GM23338 (cell line): ENCODE results near the gene SGPP1. TPM values are rescaled to one million over a fixed set of nuclear protein-coding genes. Genes with fewer than 3 reads are reported as not detected.
A peak's percentile ranks its signal among the peaks of the same experiment; 100 is the strongest.

Experiments used
- ATAC-seq: fragments of 200-7000 bp; cut with Tn5 transposase; 3 replicates; pipeline ENCODE4 v1.9.1; 2020
- DNase-seq: peaks from one replicate; pipeline ENCODE4 v3.0.0-alpha.2; 2015; ENCODE audit warnings: low spot score
- H2AFZ ChIP-seq: fragments of 200-600 bp; sonication (generic); 2 replicates; pipeline ENCODE4 v1.8.0; 2016; ENCODE audit warnings: antibody characterized with exemption, mild to moderate bottlenecking, moderate library complexity
- H3F3A ChIP-seq: fragments of 200-600 bp; sonication (generic); replicated peaks from 2 replicates; pipeline ENCODE4 v1.8.0; 2017; ENCODE audit warnings: antibody characterized with exemption, mixed run types, low read depth
- H3K27ac ChIP-seq: fragments of 200-600 bp; sonication (generic); 2 replicates; pipeline ENCODE4 v1.6.1; 2016; ENCODE audit warnings: low read depth
- H3K27me3 ChIP-seq: fragments of 200-600 bp; sonication (generic); 2 replicates; pipeline ENCODE4 v1.8.0; 2016; ENCODE audit warnings: mild to moderate bottlenecking, mixed run types, moderate library complexity; ENCODE audit not compliant: insufficient read depth
- H3K36me3 ChIP-seq: fragments of 200-600 bp; sonication (generic); 2 replicates; pipeline ENCODE4 v1.8.0; 2016; ENCODE audit warnings: mild to moderate bottlenecking; ENCODE audit not compliant: insufficient read depth
- H3K4me1 ChIP-seq: fragments of 200-600 bp; sonication (generic); 2 replicates; pipeline ENCODE4 v1.8.0; 2016; ENCODE audit warnings: mild to moderate bottlenecking, moderate library complexity; ENCODE audit not compliant: insufficient read depth
- H3K4me2 ChIP-seq: fragments of 200-600 bp; sonication (generic); 2 replicates; pipeline ENCODE4 v1.7.1; 2017; ENCODE audit warnings: mixed run types
- H3K4me3 ChIP-seq: fragments of 200-600 bp; sonication (generic); 2 replicates; pipeline ENCODE4 v1.6.1; 2016; ENCODE audit warnings: mixed run types
- H3K79me2 ChIP-seq: fragments of 200-600 bp; sonication (generic); replicated peaks from 2 replicates; pipeline ENCODE4 v1.8.0; 2017; ENCODE audit warnings: mild to moderate bottlenecking; ENCODE audit not compliant: insufficient read depth
- H3K9me2 ChIP-seq: fragments of 200-600 bp; sonication (generic); 2 replicates; pipeline ENCODE4 v1.8.0; 2017; ENCODE audit not compliant: insufficient read depth
- H4K20me1 ChIP-seq: fragments of 200-600 bp; sonication (generic); replicated peaks from 2 replicates; pipeline ENCODE4 v1.8.0; 2017; ENCODE audit warnings: mild to moderate bottlenecking; ENCODE audit not compliant: insufficient read depth
- H3K27ac Mint-ChIP-seq: 2 replicates; pipeline ENCODE4 v1.8.0; 2020; ENCODE audit warnings: inconsistent platforms, mild to moderate bottlenecking, moderate library complexity, mixed read lengths
- H3K27me3 Mint-ChIP-seq: 3 replicates; pipeline ENCODE4 v1.8.0; 2022; ENCODE audit warnings: low read depth, mild to moderate bottlenecking, moderate library complexity, mixed read lengths, inconsistent platforms; ENCODE audit not compliant: insufficient read depth, poor library complexity
- H3K36me3 Mint-ChIP-seq: 3 replicates; pipeline ENCODE4 v1.8.0; 2021; ENCODE audit warnings: low read depth, mild to moderate bottlenecking, inconsistent platforms, moderate library complexity, mixed read lengths
- H3K4me1 Mint-ChIP-seq: 3 replicates; pipeline ENCODE4 v1.8.0; 2020; ENCODE audit warnings: mild to moderate bottlenecking, inconsistent platforms, mixed read lengths
- H3K4me3 Mint-ChIP-seq: 3 replicates; pipeline ENCODE4 v1.8.0; 2021; ENCODE audit warnings: moderate library complexity, mild to moderate bottlenecking, inconsistent platforms, mixed read lengths
- H3K9me3 Mint-ChIP-seq: 3 replicates; pipeline ENCODE4 v1.8.0; 2020; ENCODE audit warnings: moderate library complexity, mild to moderate bottlenecking, inconsistent platforms, mixed read lengths
- CREB1 ChIP-seq: fragments of 250-450 bp; sonication (Bioruptor Pico); IDR thresholded peaks from 2 replicates; pipeline ENCODE4 v1.5.0; 2020; ENCODE audit warnings: low read depth, mild to moderate bottlenecking, moderate library complexity
- EZH2 ChIP-seq: fragments of 200-600 bp; sonication (generic); IDR thresholded peaks from one replicate; pipeline ENCODE4 v1.8.0; 2017; ENCODE audit warnings: antibody characterized with exemption, mild to moderate bottlenecking, low read depth; ENCODE audit not compliant: unreplicated experiment
- EZH2phosphoT487 ChIP-seq: fragments of 200-600 bp; sonication (generic); IDR thresholded peaks from one replicate; pipeline ENCODE4 v1.8.1; 2018; ENCODE audit warnings: antibody characterized with exemption; ENCODE audit not compliant: unreplicated experiment
- NANOG ChIP-seq: IDR thresholded peaks from 2 replicates; pipeline ENCODE4 v1.6.1; 2016; ENCODE audit warnings: antibody characterized with exemption, borderline replicate concordance
- POLR2AphosphoS5 ChIP-seq: IDR thresholded peaks from 2 replicates; pipeline ENCODE4 v1.6.1; 2016; ENCODE audit warnings: antibody characterized with exemption, low read depth
- STAT1 ChIP-seq: IDR thresholded peaks from one replicate; pipeline ENCODE4 v1.6.1; 2016; ENCODE audit warnings: antibody characterized with exemption; ENCODE audit not compliant: unreplicated experiment
- ZNF114 ChIP-seq: fragments of 250-450 bp; sonication (Bioruptor Pico); IDR thresholded peaks from 2 replicates; pipeline ENCODE4 v1.5.0; 2020; ENCODE audit warnings: mild to moderate bottlenecking, moderate library complexity
- ZNF331 ChIP-seq: fragments of 250-450 bp; sonication (Bioruptor Pico); IDR thresholded peaks from 2 replicates; pipeline ENCODE4 v1.5.0; 2020; ENCODE audit warnings: low read depth, mild to moderate bottlenecking, moderate library complexity
- polyA plus RNA-seq: library from polyadenylated mRNA; unstranded; fragments of >200 nt; fragmentation: Nextera tagmentation; extraction: Ambion mirVana; gene quantifications from 2 replicates; pipeline ENCODE4 v1.2.1, GENCODE V29; 2016
- total RNA-seq: library from RNA; depleted of rRNA; stranded (reverse); fragments of >200 nt; shearing (Covaris generic); gene quantifications from 2 replicates; pipeline ENCODE4 v1.2.3, GENCODE V29; 2014
- TF ChIP-seq, protein P1 (sequence below): fragments of 250-450 bp; sonication (Bioruptor Pico); IDR thresholded peaks from 2 replicates; pipeline ENCODE4 v1.5.0; 2020; ENCODE audit warnings: mild to moderate bottlenecking, moderate library complexity
- TF ChIP-seq, protein P2 (sequence below): IDR thresholded peaks from one replicate; pipeline ENCODE4 v1.6.1; 2018; ENCODE audit warnings: antibody characterized with exemption; ENCODE audit not compliant: unreplicated experiment

Gene SGPP1
- total and polyA plus RNA-seq, 2 experiments from 2014 or later: 4.2 to 11.1 TPM

DNA sequence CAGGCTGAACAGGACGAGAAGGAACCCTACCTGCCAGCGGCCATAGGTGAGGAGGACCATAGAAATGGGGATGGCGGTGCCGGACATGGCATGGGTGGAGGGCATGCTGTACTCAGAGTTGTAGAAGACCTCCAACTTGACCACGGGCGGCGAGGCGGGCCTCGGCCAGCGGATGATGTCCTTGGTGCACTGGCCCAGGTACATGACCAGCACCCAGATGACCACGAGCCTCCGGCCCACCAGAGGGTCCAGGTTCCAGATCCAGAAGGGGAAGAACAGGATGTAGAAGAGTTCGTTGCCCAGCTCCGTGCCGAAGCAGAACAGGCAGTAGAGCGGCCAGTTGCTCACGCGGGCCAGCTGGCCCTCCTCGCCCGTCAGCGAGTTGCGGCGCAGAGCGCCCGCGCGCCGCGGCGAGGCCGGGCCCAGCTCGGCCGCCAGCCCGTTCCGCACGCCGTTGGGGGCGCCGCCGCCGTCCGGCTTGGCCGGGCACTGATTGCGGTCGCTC is 582 bp downstream of the SGPP1 start (continued):
- TF ChIP-seq, protein P1, sequence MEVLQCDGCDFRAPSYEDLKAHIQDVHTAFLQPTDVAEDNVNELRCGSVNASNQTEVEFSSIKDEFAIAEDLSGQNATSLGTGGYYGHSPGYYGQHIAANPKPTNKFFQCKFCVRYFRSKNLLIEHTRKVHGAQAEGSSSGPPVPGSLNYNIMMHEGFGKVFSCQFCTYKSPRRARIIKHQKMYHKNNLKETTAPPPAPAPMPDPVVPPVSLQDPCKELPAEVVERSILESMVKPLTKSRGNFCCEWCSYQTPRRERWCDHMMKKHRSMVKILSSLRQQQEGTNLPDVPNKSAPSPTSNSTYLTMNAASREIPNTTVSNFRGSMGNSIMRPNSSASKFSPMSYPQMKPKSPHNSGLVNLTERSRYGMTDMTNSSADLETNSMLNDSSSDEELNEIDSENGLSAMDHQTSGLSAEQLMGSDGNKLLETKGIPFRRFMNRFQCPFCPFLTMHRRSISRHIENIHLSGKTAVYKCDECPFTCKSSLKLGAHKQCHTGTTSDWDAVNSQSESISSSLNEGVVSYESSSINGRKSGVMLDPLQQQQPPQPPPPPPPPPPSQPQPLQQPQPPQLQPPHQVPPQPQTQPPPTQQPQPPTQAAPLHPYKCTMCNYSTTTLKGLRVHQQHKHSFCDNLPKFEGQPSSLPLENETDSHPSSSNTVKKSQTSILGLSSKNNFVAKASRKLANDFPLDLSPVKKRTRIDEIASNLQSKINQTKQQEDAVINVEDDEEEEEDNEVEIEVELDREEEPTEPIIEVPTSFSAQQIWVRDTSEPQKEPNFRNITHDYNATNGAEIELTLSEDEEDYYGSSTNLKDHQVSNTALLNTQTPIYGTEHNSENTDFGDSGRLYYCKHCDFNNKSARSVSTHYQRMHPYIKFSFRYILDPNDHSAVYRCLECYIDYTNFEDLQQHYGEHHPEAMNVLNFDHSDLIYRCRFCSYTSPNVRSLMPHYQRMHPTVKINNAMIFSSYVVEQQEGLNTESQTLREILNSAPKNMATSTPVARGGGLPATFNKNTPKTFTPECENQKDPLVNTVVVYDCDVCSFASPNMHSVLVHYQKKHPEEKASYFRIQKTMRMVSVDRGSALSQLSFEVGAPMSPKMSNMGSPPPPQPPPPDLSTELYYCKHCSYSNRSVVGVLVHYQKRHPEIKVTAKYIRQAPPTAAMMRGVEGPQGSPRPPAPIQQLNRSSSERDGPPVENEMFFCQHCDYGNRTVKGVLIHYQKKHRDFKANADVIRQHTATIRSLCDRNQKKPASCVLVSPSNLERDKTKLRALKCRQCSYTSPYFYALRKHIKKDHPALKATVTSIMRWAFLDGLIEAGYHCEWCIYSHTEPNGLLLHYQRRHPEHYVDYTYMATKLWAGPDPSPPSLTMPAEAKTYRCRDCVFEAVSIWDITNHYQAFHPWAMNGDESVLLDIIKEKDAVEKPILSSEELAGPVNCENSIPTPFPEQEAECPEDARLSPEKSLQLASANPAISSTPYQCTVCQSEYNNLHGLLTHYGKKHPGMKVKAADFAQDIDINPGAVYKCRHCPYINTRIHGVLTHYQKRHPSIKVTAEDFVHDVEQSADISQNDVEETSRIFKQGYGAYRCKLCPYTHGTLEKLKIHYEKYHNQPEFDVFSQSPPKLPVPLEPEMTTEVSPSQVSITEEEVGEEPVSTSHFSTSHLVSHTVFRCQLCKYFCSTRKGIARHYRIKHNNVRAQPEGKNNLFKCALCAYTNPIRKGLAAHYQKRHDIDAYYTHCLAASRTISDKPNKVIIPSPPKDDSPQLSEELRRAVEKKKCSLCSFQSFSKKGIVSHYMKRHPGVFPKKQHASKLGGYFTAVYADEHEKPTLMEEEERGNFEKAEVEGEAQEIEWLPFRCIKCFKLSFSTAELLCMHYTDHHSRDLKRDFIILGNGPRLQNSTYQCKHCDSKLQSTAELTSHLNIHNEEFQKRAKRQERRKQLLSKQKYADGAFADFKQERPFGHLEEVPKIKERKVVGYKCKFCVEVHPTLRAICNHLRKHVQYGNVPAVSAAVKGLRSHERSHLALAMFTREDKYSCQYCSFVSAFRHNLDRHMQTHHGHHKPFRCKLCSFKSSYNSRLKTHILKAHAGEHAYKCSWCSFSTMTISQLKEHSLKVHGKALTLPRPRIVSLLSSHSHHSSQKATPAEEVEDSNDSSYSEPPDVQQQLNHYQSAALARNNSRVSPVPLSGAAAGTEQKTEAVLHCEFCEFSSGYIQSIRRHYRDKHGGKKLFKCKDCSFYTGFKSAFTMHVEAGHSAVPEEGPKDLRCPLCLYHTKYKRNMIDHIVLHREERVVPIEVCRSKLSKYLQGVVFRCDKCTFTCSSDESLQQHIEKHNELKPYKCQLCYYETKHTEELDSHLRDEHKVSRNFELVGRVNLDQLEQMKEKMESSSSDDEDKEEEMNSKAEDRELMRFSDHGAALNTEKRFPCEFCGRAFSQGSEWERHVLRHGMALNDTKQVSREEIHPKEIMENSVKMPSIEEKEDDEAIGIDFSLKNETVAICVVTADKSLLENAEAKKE (CRISPR knock-in tag): no peak

DNA sequence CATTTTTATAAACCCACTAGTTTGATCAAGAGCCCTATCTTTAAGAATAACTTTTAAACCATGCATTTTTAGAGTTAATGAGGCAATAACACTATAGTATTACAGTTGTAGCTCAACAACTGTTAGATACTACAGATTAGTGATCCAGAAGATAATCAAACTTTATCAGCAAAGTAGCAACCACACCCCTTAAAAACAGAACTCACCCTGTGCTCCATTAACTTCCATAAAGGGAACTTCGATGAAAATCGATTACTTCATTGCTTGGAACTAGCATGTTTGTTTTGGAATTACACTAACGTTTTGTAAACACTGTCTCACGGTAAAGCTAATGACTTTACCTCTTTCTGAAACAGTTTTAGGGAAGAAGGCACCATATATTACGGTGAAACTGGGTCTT is 1.4 kb downstream of the SGPP1 start:
- H3K9me3 Mint-ChIP-seq: no peaks in the 10 kb centered on the region
- no peak overlapping the region for H2AFZ ChIP-seq
- no peak for ATAC-seq
- no peak for TF ChIP-seq ZNF331
- TF ChIP-seq, protein P2, sequence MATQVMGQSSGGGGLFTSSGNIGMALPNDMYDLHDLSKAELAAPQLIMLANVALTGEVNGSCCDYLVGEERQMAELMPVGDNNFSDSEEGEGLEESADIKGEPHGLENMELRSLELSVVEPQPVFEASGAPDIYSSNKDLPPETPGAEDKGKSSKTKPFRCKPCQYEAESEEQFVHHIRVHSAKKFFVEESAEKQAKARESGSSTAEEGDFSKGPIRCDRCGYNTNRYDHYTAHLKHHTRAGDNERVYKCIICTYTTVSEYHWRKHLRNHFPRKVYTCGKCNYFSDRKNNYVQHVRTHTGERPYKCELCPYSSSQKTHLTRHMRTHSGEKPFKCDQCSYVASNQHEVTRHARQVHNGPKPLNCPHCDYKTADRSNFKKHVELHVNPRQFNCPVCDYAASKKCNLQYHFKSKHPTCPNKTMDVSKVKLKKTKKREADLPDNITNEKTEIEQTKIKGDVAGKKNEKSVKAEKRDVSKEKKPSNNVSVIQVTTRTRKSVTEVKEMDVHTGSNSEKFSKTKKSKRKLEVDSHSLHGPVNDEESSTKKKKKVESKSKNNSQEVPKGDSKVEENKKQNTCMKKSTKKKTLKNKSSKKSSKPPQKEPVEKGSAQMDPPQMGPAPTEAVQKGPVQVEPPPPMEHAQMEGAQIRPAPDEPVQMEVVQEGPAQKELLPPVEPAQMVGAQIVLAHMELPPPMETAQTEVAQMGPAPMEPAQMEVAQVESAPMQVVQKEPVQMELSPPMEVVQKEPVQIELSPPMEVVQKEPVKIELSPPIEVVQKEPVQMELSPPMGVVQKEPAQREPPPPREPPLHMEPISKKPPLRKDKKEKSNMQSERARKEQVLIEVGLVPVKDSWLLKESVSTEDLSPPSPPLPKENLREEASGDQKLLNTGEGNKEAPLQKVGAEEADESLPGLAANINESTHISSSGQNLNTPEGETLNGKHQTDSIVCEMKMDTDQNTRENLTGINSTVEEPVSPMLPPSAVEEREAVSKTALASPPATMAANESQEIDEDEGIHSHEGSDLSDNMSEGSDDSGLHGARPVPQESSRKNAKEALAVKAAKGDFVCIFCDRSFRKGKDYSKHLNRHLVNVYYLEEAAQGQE: no peak
- no peak for TF ChIP-seq ZNF114 (CRISPR knock-in tag)
- TF ChIP-seq EZH2phosphoT487: no peak
- TF ChIP-seq CREB1 (CRISPR knock-in tag): no peak
- TF ChIP-seq STAT1: no peak
- TF ChIP-seq POLR2AphosphoS5: no peak
- TF ChIP-seq EZH2: no peak
- TF ChIP-seq NANOG: no peak

More for the DNA sequence above, 1.4 kb downstream of the SGPP1 start:
- H4K20me1 ChIP-seq: no peaks in the 10 kb centered on the region
- DNase-seq: no peak
- H3F3A ChIP-seq: peaks cover 12% of the 10 kb centered on the region
- H3K36me3 ChIP-seq: no peaks in the 10 kb centered on the region
- peaks cover 24% of the 10 kb centered on the region for H3K4me1 Mint-ChIP-seq
- H3K4me3 ChIP-seq: peak overlapping the region; percentile 85
- H3K36me3 Mint-ChIP-seq: peaks cover 5% of the 10 kb centered on the region; the same call in 1 of the 3 replicates
- peaks cover 37% of the 10 kb centered on the region for H3K27me3 ChIP-seq
- H3K4me2 ChIP-seq: peak overlapping the region; percentile 84
- peaks cover 25% of the 10 kb centered on the region for H3K27me3 Mint-ChIP-seq
- H3K4me1 ChIP-seq: peaks cover 13% of the 10 kb centered on the region; the same call in 1 of the 2 replicates
- no peak overlapping the region for H3K27ac Mint-ChIP-seq
- peak overlapping the region; percentile 99 for H3K4me3 Mint-ChIP-seq
- no peaks in the 10 kb centered on the region; the same call in 1 of the 2 replicates for H3K9me2 ChIP-seq
- no peak overlapping the region for H3K27ac ChIP-seq
- no peaks in the 10 kb centered on the region for H3K79me2 ChIP-seq
